HepG2 (cell line): ENCODE measurements around the gene RASGRP2. TPM values are rescaled to one million over a fixed set of nuclear protein-coding genes. Genes with fewer than 3 reads are reported as not detected.

Source experiments
- ATAC-seq: fragments of 200-7000 bp; cut with Tn5 transposase; 3 replicates; pipeline ENCODE4 v1.9.1; 2020; ENCODE audit warnings: mild to moderate bottlenecking, moderate library complexity
- BruUV-seq: library from RNA; stranded (reverse); fragments of 400-500 nt; replicated peaks from 2 replicates; lab custom pipeline; 2021; lab: Mats Ljungman, UMichigan
- CTCF ChIA-PET: fragments of 300-600 bp; formaldehyde crosslinking; extraction: SDS; loops from one replicate; lab custom pipeline; 2021; ENCODE audit warnings: low total read pairs, inconsistent platforms, low intra/inter-chr PET ratio; lab: Yijun Ruan, JAX
- POLR2A ChIA-PET: fragments of 350-600 bp; sonication (Branson Sonifier 250); formaldehyde crosslinking; loops from one replicate; lab custom pipeline; 2020; ENCODE audit warnings: antibody characterized with exemption, inconsistent platforms; lab: Yijun Ruan, JAX
- DNase-seq: peaks from one replicate; pipeline ENCODE4 v3.0.0-alpha.2; 2015; ENCODE audit warnings: low spot score
- FAIRE-seq: peaks from 3 replicates; lab custom pipeline; 2011; peaks lifted over from hg19 to GRCh38; lab: Jason Lieb, UNC
- H2AFZ ChIP-seq: one replicate; pipeline ENCODE4 v1.6.1; 2011; ENCODE audit warnings: low read length, inconsistent platforms
- H3K27ac ChIP-seq: fragments of 300-600 bp; 3 replicates; pipeline ENCODE4 v1.8.0; 2011; ENCODE audit warnings: mixed run types, mild to moderate bottlenecking, mixed read lengths, low read length, inconsistent platforms; ENCODE audit not compliant: insufficient read depth; ENCODE audit errors: extremely low read length
- H3K27me3 ChIP-seq, 2 experiments: fragments of 200-600 bp in 1 of 2; 2 replicates in 1 of 2; 3 replicates in 1 of 2; pipeline versions ENCODE4 v1.6.0 to v1.8.0; 2011; ENCODE audit warnings: low read length in 2 of 2, mild to moderate bottlenecking in 2 of 2, moderate library complexity in 2 of 2, inconsistent platforms in 1 of 2; ENCODE audit not compliant: insufficient read depth in 2 of 2, control insufficient read depth in 1 of 2
- H3K36me3 ChIP-seq, 2 experiments: fragments of 200-600 bp in 1 of 2; replicated peaks in 1 of 2; 2 replicates in 1 of 2; 3 replicates in 1 of 2; pipeline versions ENCODE4 v1.5.1 to v1.8.0; 2011; ENCODE audit warnings: low read length in 2 of 2, inconsistent platforms in 1 of 2; ENCODE audit not compliant: insufficient read depth in 2 of 2, control insufficient read depth in 1 of 2
- H3K4me1 ChIP-seq: 2 replicates; pipeline ENCODE4 v1.5.1; 2012; ENCODE audit warnings: low read length, inconsistent platforms; ENCODE audit not compliant: insufficient read depth
- H3K4me2 ChIP-seq: 2 replicates; pipeline ENCODE4 v1.6.0; 2011; ENCODE audit warnings: low read depth, low read length, inconsistent platforms
- H3K4me3 ChIP-seq, 3 experiments: fragments of 200-600 bp in 1 of 3; sonication (generic), shearing (Covaris generic) in 1 of 3; replicated peaks in 1 of 3; 2 replicates each; pipeline ENCODE4 v1.5.1; 2011 to 2016; ENCODE audit warnings: low read length in 3 of 3, inconsistent platforms in 2 of 3, low read depth in 2 of 3, mild to moderate bottlenecking in 2 of 3, control low read depth in 1 of 3, mixed read lengths in 1 of 3; ENCODE audit not compliant: insufficient read depth in 1 of 3
- H3K79me2 ChIP-seq: one replicate; pipeline ENCODE4 v1.6.1; 2011; ENCODE audit warnings: low read length, inconsistent platforms; ENCODE audit not compliant: insufficient read depth
- H3K9ac ChIP-seq: 2 replicates; pipeline ENCODE4 v1.6.0; 2011; ENCODE audit warnings: mild to moderate bottlenecking, low read depth, low read length, inconsistent platforms; ENCODE audit not compliant: insufficient read depth
- H3K9me3 ChIP-seq: 2 replicates; pipeline ENCODE4 v1.5.1; 2012; ENCODE audit warnings: mild to moderate bottlenecking, low read length
- H4K20me1 ChIP-seq: 2 replicates; pipeline ENCODE4 v1.6.0; 2011; ENCODE audit warnings: inconsistent platforms, mild to moderate bottlenecking, low read length, moderate library complexity; ENCODE audit not compliant: insufficient read depth
- FOXP1 ChIP-seq, 2 experiments: fragments of 450-650 bp in 1 of 2; IDR thresholded peaks; 2 replicates each; pipeline ENCODE4 v1.6.1; 2017 to 2018; ENCODE audit warnings: antibody characterized with exemption in 1 of 2
- GATAD1 ChIP-seq: IDR thresholded peaks from 2 replicates; pipeline ENCODE4 v1.6.1; 2016; ENCODE audit warnings: missing genetic modification reagents, missing compliant biosample characterization
- GTF2F1 ChIP-seq: fragments of 150-350 bp; IDR thresholded peaks from 2 replicates; pipeline ENCODE4 v1.6.1; 2014; ENCODE audit warnings: low read length
- KMT2B ChIP-seq: IDR thresholded peaks from 2 replicates; pipeline ENCODE4 v1.6.1; 2016; ENCODE audit warnings: missing genetic modification reagents, missing compliant biosample characterization
- MBD4 ChIP-seq: IDR thresholded peaks from 2 replicates; pipeline ENCODE4 v1.6.1; 2012; ENCODE audit warnings: low read length, inconsistent platforms, borderline replicate concordance
- NONO ChIP-seq, 2 experiments: fragments of 450-650 bp in 1 of 2; sonication (generic) in 1 of 2; formaldehyde crosslinking in 1 of 2; IDR thresholded peaks in 1 of 2; conservative IDR thresholded peaks in 1 of 2; 2 replicates each; pipeline versions ENCODE4 v1.6.1 to v1.8.0; 2017 to 2022; ENCODE audit warnings: mild to moderate bottlenecking in 1 of 2, missing genetic modification reagents in 1 of 2, moderate library complexity in 1 of 2
- SAFB2 ChIP-seq: sonication (generic); formaldehyde crosslinking; IDR thresholded peaks from 2 replicates; pipeline ENCODE4 v1.5.1; 2020; ENCODE audit warnings: missing genetic modification reagents, low read depth, mild to moderate bottlenecking, borderline replicate concordance
- SIX1 ChIP-seq: sonication (generic); formaldehyde crosslinking; IDR thresholded peaks from 2 replicates; pipeline ENCODE4 v1.4.0; 2020; ENCODE audit warnings: missing genetic modification reagents, borderline replicate concordance
- SOX13 ChIP-seq, 3 experiments: fragments of 450-650 bp in 1 of 3; sonication (generic) in 1 of 3; formaldehyde crosslinking in 1 of 3; IDR thresholded peaks in 2 of 3; conservative IDR thresholded peaks in 1 of 3; 2 replicates each; pipeline versions ENCODE4 v1.5.0 to v1.6.1; 2016 to 2020; ENCODE audit warnings: antibody characterized with exemption in 1 of 3, mild to moderate bottlenecking in 1 of 3, missing compliant biosample characterization in 1 of 3, missing genetic modification reagents in 1 of 3, moderate library complexity in 1 of 3
- ZNF136 ChIP-seq: sonication (generic); formaldehyde crosslinking; IDR thresholded peaks from 2 replicates; pipeline ENCODE4 v1.8.1; 2022; ENCODE audit warnings: low read depth, mild to moderate bottlenecking, moderate library complexity, missing genetic modification reagents
- ZNF234 ChIP-seq: sonication (generic); formaldehyde crosslinking; conservative IDR thresholded peaks from 2 replicates; pipeline ENCODE4 v1.5.1; 2020; ENCODE audit warnings: mild to moderate bottlenecking, missing genetic modification reagents
- ZNF33A ChIP-seq: sonication (generic); formaldehyde crosslinking; IDR thresholded peaks from 2 replicates; pipeline ENCODE4 v1.5.1; 2020; ENCODE audit warnings: missing genetic modification reagents, mild to moderate bottlenecking, moderate library complexity, borderline replicate concordance
- ZNF644 ChIP-seq: IDR thresholded peaks from 2 replicates; pipeline ENCODE4 v1.6.1; 2016; ENCODE audit warnings: low read depth
- ZNF720 ChIP-seq: sonication (generic); formaldehyde crosslinking; IDR thresholded peaks from 2 replicates; pipeline ENCODE4 v1.4.0; 2020; ENCODE audit warnings: missing genetic modification reagents
- ZSCAN22 ChIP-seq: sonication (generic); formaldehyde crosslinking; IDR thresholded peaks from 2 replicates; pipeline ENCODE4 v1.4.0; 2020; ENCODE audit warnings: mild to moderate bottlenecking, missing genetic modification reagents
- WGBS: methylation state at CpG from one replicate; pipeline ENCODE4 v1.1.6; 2017; ENCODE audit warnings: low lambda C conversion rate; 5-methylcytosine and 5-hydroxymethylcytosine counted together
- in situ Hi-C: cut with HindIII; loops from 2 replicates; pipeline ENCODE4 v1.10.0; 2017; ENCODE audit warnings: low pct_unique_long_range_greater_than_20kb; ENCODE audit not compliant: extremely low pct_ligation_motif_present
- intact Hi-C: fragments of 100-400 bp; cut with micrococcal nuclease; formaldehyde crosslinking; loops from one replicate; pipeline ENCODE4 v1.10.0; 2022; ENCODE audit not compliant: unreplicated experiment
- polyA plus RNA-seq, 8 experiments: library from polyadenylated mRNA; depleted of rRNA in 3 of 8; stranded (reverse) in 7 of 8; unstranded in 1 of 8; fragments of >200 nt; fragmentation: Illumina TruSeq in 4 of 8; extraction: Trizol in 4 of 8; gene quantifications; 2 replicates each; pipeline versions ENCODE4 v1.2.1 to v1.2.3, GENCODE V29; 2011 to 2016; ENCODE audit warnings: low read depth in 4 of 8, missing spikeins in 1 of 8, mixed read lengths in 1 of 8; ENCODE audit not compliant: insufficient read depth in 1 of 8
- total RNA-seq, 5 experiments: library from RNA; depleted of rRNA; stranded (reverse); fragments of >200 nt; fragmentation: Illumina TruSeq; extraction: Trizol; gene quantifications; 2 replicates each; pipeline ENCODE4 v1.2.3, GENCODE V29; 2016; ENCODE audit warnings: low read depth in 1 of 5
- TF ChIP-seq, protein P1 (sequence below): sonication (generic); formaldehyde crosslinking; IDR thresholded peaks from 2 replicates; pipeline ENCODE4 v1.5.1; 2020; ENCODE audit warnings: missing genetic modification reagents, mild to moderate bottlenecking, borderline replicate concordance
- TF ChIP-seq, protein P2 (sequence below): sonication (generic); formaldehyde crosslinking; IDR thresholded peaks from 2 replicates; pipeline ENCODE4 v1.8.0; 2022; ENCODE audit warnings: mild to moderate bottlenecking, missing genetic modification reagents, moderate library complexity

Gene RASGRP2
- total and polyA plus RNA-seq, 2 of the 13 experiments (the other 11 are each of a cell fraction or from before 2014, with no cell fraction given): 0.61 TPM; not detected in 1

DNA sequence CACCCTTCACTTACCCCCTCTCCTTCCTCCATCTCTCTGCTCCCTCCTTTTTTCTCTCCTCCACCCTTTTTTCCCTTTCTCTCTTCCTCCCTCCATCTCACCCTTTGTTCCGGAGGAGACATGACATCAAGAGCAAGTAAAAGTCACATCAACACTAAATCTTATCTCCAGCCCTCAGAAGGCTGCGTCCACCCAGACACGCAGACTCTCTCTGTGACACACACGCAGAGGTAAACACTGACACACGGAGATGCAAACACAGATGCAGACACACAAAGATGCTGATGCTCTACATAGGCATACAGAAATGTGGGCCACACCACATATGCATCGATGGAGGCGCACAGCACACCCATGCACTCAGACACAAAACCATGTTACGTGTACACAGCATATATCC lies 47.9 kb downstream of the RASGRP2 start:
- in situ Hi-C loops (no loop called here), intact Hi-C loops (no loop called here)
- no TSS peak for BruUV-seq
- Histone ChIP-seq H3K4me1 (no peaks in the 10 kb centered on the region), H3K27ac (no peak overlapping the region), H3K36me3 (no peaks in the 10 kb centered on the region), H2AFZ (no peak overlapping the region), H3K79me2 (no peaks in the 10 kb centered on the region), H3K4me3 (no peak overlapping the region), H3K27me3 (peaks cover 4 to 82% of the 10 kb centered on the region in 2 experiments; a peak in 4 of 5 replicates), H4K20me1 (no peaks in the 10 kb centered on the region), H3K4me2 (no peak overlapping the region), H3K9me3 (no peaks in the 10 kb centered on the region)
- 17% methylated on average over 7 of the region's 8 CpGs for WGBS
- CTCF ChIA-PET: no interaction called here
- no peak for DNase-seq
- no peak for FAIRE-seq
- POLR2A ChIA-PET: no interaction called here
- ATAC-seq: no peak
- TF ChIP-seq ZNF644 (CRISPR knock-in tag) (no peak), KMT2B (CRISPR knock-in tag) (no peak), GTF2F1 (no peak)
- TF ChIP-seq, all 625 proteins: peak for 0
- H3K9ac ChIP-seq: no peak overlapping the region

DNA sequence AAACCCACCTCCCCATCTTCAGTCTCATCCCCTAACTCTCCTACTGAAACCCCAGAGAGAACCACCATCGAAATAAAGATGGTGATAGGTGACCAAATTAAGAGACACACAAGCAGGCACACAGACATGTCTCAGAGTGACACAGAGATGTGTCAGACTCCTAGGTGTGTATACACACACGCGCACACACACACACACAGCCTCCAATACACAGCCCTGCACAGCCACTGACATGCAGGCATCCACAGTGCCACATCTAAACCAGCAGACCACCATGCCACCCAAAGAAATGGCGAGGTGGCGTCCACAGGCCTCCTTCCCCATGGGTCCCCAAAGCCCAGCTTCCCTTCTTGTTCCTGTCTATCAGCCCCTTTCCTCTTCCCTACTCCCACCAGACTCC lies 48.4 kb downstream of the RASGRP2 start:
- no peak overlapping the region for H2AFZ ChIP-seq
- no peak overlapping the region for H3K9ac ChIP-seq
- in situ Hi-C loops: no loop called here
- no TSS peak for BruUV-seq
- H3K36me3 ChIP-seq: no peaks in the 10 kb centered on the region
- DNase-seq (no peak), ATAC-seq (no peak), FAIRE-seq (no peak)
- no peaks in the 10 kb centered on the region for H3K9me3 ChIP-seq
- no peak overlapping the region for H3K4me3 ChIP-seq
- no peaks in the 10 kb centered on the region for H3K4me1 ChIP-seq
- peaks cover 5 to 82% of the 10 kb centered on the region in 2 experiments; a peak in 4 of 5 replicates for H3K27me3 ChIP-seq
- H4K20me1 ChIP-seq: no peaks in the 10 kb centered on the region
- no peaks in the 10 kb centered on the region for H3K79me2 ChIP-seq
- ChIA-PET CTCF (no interaction called here), POLR2A (no interaction called here)
- H3K27ac ChIP-seq: no peak overlapping the region
- no peak overlapping the region for H3K4me2 ChIP-seq
- intact Hi-C loops: no loop called here
- 4% methylated on average over 5 of the region's 5 CpGs for WGBS
- TF ChIP-seq, protein P1, sequence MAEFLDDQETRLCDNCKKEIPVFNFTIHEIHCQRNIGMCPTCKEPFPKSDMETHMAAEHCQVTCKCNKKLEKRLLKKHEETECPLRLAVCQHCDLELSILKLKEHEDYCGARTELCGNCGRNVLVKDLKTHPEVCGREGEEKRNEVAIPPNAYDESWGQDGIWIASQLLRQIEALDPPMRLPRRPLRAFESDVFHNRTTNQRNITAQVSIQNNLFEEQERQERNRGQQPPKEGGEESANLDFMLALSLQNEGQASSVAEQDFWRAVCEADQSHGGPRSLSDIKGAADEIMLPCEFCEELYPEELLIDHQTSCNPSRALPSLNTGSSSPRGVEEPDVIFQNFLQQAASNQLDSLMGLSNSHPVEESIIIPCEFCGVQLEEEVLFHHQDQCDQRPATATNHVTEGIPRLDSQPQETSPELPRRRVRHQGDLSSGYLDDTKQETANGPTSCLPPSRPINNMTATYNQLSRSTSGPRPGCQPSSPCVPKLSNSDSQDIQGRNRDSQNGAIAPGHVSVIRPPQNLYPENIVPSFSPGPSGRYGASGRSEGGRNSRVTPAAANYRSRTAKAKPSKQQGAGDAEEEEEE: no peak
- TF ChIP-seq NONO (IDR thresholded peaks at IDR 0.05) (no peak), NONO (CRISPR knock-in tag; conservative IDR thresholded peaks at IDR 0.05) (no peak), ZNF234 (CRISPR knock-in tag) (no peak), ZNF33A (CRISPR knock-in tag) (no peak), ZNF136 (CRISPR knock-in tag) (no peak), ZSCAN22 (no peak), MBD4 (no peak), FOXP1 (IDR thresholded peaks at IDR 0.05) (no peak), FOXP1 (CRISPR knock-in tag; IDR thresholded peaks at IDR 0.05) (no peak), ZNF720 (CRISPR knock-in tag) (no peak), GATAD1 (CRISPR knock-in tag) (no peak), SAFB2 (no peak), SIX1 (CRISPR knock-in tag) (no peak), SOX13 (IDR thresholded peaks at IDR 0.05) (no peak), SOX13 (CRISPR knock-in tag; conservative IDR thresholded peaks at IDR 0.05 in 1 of 2, IDR thresholded peaks at IDR 0.05 in 1 of 2) (no peak)
- TF ChIP-seq, protein P2, sequence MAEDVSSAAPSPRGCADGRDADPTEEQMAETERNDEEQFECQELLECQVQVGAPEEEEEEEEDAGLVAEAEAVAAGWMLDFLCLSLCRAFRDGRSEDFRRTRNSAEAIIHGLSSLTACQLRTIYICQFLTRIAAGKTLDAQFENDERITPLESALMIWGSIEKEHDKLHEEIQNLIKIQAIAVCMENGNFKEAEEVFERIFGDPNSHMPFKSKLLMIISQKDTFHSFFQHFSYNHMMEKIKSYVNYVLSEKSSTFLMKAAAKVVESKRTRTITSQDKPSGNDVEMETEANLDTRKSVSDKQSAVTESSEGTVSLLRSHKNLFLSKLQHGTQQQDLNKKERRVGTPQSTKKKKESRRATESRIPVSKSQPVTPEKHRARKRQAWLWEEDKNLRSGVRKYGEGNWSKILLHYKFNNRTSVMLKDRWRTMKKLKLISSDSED (CRISPR knock-in tag): no peak
